HCT116 (cell line): ENCODE data around the gene CHAD. TPM values are rescaled to one million over a fixed set of nuclear protein-coding genes. Genes with fewer than 3 reads are reported as not detected.
A peak's percentile ranks its signal among the peaks of the same experiment; 100 is the strongest.

Experiments
- ATAC-seq: fragments of 200-7000 bp; cut with Tn5 transposase; 2 replicates; pipeline ENCODE4 v1.9.1; 2020; ENCODE audit warnings: mild to moderate bottlenecking, moderate library complexity
- BruUV-seq: library from RNA; stranded (reverse); fragments of 400-500 nt; replicated peaks from 2 replicates; lab custom pipeline; 2021; lab: Mats Ljungman, UMichigan
- CTCF ChIA-PET: fragments of 300-600 bp; sonication (Branson Sonifier 250); formaldehyde crosslinking; loops from one replicate; lab custom pipeline; 2021; ENCODE audit warnings: antibody characterized with exemption; lab: Charles Lee
- POLR2A ChIA-PET: fragments of 300-600, 350-600 bp; sonication (Branson Sonifier 250); formaldehyde crosslinking; loops from one replicate; lab custom pipeline; 2021; ENCODE audit warnings: antibody characterized with exemption; lab: Charles Lee
- RAD21 ChIA-PET, 2 experiments: fragments of 300-600 bp; sonication (Branson Sonifier 250); formaldehyde crosslinking; loops; one replicate each; lab custom pipeline; 2023; ENCODE audit warnings: low total read pairs in 2 of 2; ENCODE audit not compliant: uncharacterized antibody in 2 of 2, unreplicated experiment in 2 of 2, low non-redundant PET in 1 of 2; lab: Charles Lee
- DNase-seq: peaks from one replicate; pipeline ENCODE4 v3.0.0-alpha.2; 2010; ENCODE audit warnings: low read depth, low spot score
- H2AFZ ChIP-seq: fragments of 200-600 bp; shearing (Covaris generic), sonication (generic); 2 replicates; pipeline ENCODE4 v1.6.1; 2017; ENCODE audit warnings: low read depth, mixed run types, mixed read lengths, antibody characterized with exemption, low read length; ENCODE audit not compliant: poor library complexity, severe bottlenecking
- H3K27ac ChIP-seq: 2 replicates; pipeline ENCODE4 v1.5.1; 2012; ENCODE audit warnings: low read depth, low read length
- H3K27me3 ChIP-seq: fragments of 200-600 bp; sonication (generic); 2 replicates; pipeline ENCODE4 v1.6.1; 2016; ENCODE audit warnings: mixed run types, low read length, mixed read lengths; ENCODE audit not compliant: insufficient read depth
- H3K36me3 ChIP-seq, 2 experiments: fragments of 200-500 bp in 1 of 2; fragments of 200-600 bp in 1 of 2; sonication (Bioruptor generic) in 1 of 2; sonication (generic) in 1 of 2; 2 replicates each; pipeline versions ENCODE4 v1.5.1 to v1.6.1; 2014 to 2016; ENCODE audit warnings: low read length in 2 of 2, inconsistent platforms in 1 of 2, mixed read lengths in 1 of 2, mixed run types in 1 of 2; ENCODE audit not compliant: insufficient read depth in 2 of 2, control insufficient read depth in 1 of 2
- H3K4me1 ChIP-seq, 2 experiments: fragments of 200-600 bp in 1 of 2; sonication (generic) in 1 of 2; 2 replicates each; pipeline versions ENCODE4 v1.5.1 to v1.6.1; 2012 to 2017; ENCODE audit warnings: low read length in 2 of 2, inconsistent platforms in 1 of 2, mild to moderate bottlenecking in 1 of 2, mixed read lengths in 1 of 2, mixed run types in 1 of 2, moderate library complexity in 1 of 2; ENCODE audit not compliant: insufficient read depth in 2 of 2, control insufficient read depth in 1 of 2
- H3K4me2 ChIP-seq: fragments of 200-600 bp; sonication (generic); 2 replicates; pipeline ENCODE4 v1.6.1; 2017; ENCODE audit warnings: mixed run types, low read length, mixed read lengths
- H3K4me3 ChIP-seq, 2 experiments: fragments of 200-600 bp in 1 of 2; sonication (generic) in 1 of 2; replicated peaks in 1 of 2; 2 replicates each; pipeline ENCODE4 v1.5.1; 2011 to 2016; ENCODE audit warnings: low read length in 2 of 2, control low read depth in 1 of 2, low read depth in 1 of 2, mild to moderate bottlenecking in 1 of 2, mixed read lengths in 1 of 2, mixed run types in 1 of 2
- H3K79me2 ChIP-seq: fragments of 200-600 bp; sonication (generic); 2 replicates; pipeline ENCODE4 v1.6.1; 2017; ENCODE audit warnings: mild to moderate bottlenecking, mixed run types, low read length, moderate library complexity, mixed read lengths; ENCODE audit not compliant: insufficient read depth
- H3K9ac ChIP-seq: fragments of 200-600 bp; sonication (generic); 2 replicates; pipeline ENCODE4 v1.6.1; 2016; ENCODE audit warnings: low read length, mixed read lengths
- H3K9me2 ChIP-seq: fragments of 200-600 bp; sonication (generic), shearing (Covaris generic); 2 replicates; pipeline ENCODE4 v1.6.1; 2017; ENCODE audit warnings: mixed run types, mild to moderate bottlenecking, moderate library complexity; ENCODE audit not compliant: insufficient read depth
- H3K9me3 ChIP-seq, 2 experiments: fragments of 200-500 bp in 1 of 2; fragments of 200-600 bp in 1 of 2; sonication (Bioruptor generic) in 1 of 2; sonication (generic) in 1 of 2; 2 replicates each; pipeline ENCODE4 v1.6.1; 2014 to 2017; ENCODE audit warnings: low read length in 2 of 2, mixed read lengths in 2 of 2, inconsistent platforms in 1 of 2, low read depth in 1 of 2, mild to moderate bottlenecking in 1 of 2, mixed run types in 1 of 2, moderate library complexity in 1 of 2; ENCODE audit not compliant: control insufficient read depth in 1 of 2, insufficient read depth in 1 of 2
- H4K20me1 ChIP-seq: fragments of 200-600 bp; sonication (generic), shearing (Covaris generic); 2 replicates; pipeline ENCODE4 v1.6.1; 2017; ENCODE audit warnings: mixed run types, mild to moderate bottlenecking, moderate library complexity; ENCODE audit not compliant: insufficient read depth
- CBX3 ChIP-seq: IDR thresholded peaks from 2 replicates; pipeline ENCODE4 v1.6.1; 2012; ENCODE audit warnings: low read depth
- CEBPB ChIP-seq: IDR thresholded peaks from 2 replicates; pipeline ENCODE4 v1.6.1; 2012; ENCODE audit warnings: low read depth
- EGR1 ChIP-seq: IDR thresholded peaks from 2 replicates; pipeline ENCODE4 v1.6.1; 2012; ENCODE audit warnings: low read depth
- EZH2 ChIP-seq: fragments of 200-600 bp; sonication (generic); IDR thresholded peaks from 2 replicates; pipeline ENCODE4 v1.6.1; 2017; ENCODE audit warnings: antibody characterized with exemption, mixed run types
- FOSL1 ChIP-seq: IDR thresholded peaks from 2 replicates; pipeline ENCODE4 v1.6.1; 2012; ENCODE audit warnings: low read depth
- JUND ChIP-seq: IDR thresholded peaks from 2 replicates; pipeline ENCODE4 v1.6.1; 2012
- POLR2A ChIP-seq: IDR thresholded peaks from 2 replicates; pipeline ENCODE4 v1.7.0; 2011; ENCODE audit warnings: borderline replicate concordance; ENCODE audit not compliant: insufficient read depth, insufficient read length; ENCODE audit errors: extremely low read depth
- RAD21 ChIP-seq: IDR thresholded peaks from 2 replicates; pipeline ENCODE4 v1.6.1; 2012; ENCODE audit warnings: low read depth, mild to moderate bottlenecking
- SIN3A ChIP-seq: IDR thresholded peaks from 2 replicates; pipeline ENCODE4 v1.6.1; 2012; ENCODE audit warnings: low read depth
- SP1 ChIP-seq: IDR thresholded peaks from 2 replicates; pipeline ENCODE4 v1.6.1; 2012; ENCODE audit warnings: low read depth
- TCF7L2 ChIP-seq: IDR thresholded peaks from 2 replicates; pipeline ENCODE4 v1.7.0; 2011; ENCODE audit warnings: borderline replicate concordance, inconsistent platforms; ENCODE audit not compliant: insufficient read depth, insufficient read length; ENCODE audit errors: extremely low read depth
- YY1 ChIP-seq: IDR thresholded peaks from 2 replicates; pipeline ENCODE4 v1.6.1; 2011; ENCODE audit warnings: low read length, low read depth, moderate library complexity, mild to moderate bottlenecking; ENCODE audit not compliant: insufficient replicate concordance; ENCODE audit errors: extremely low read depth
- ZFX ChIP-seq: fragments of 450-650 bp; IDR thresholded peaks from 2 replicates; pipeline ENCODE4 v1.6.1; 2017
- ZNF274 ChIP-seq: fragments of 200-500 bp; sonication (Bioruptor generic); IDR thresholded peaks from 2 replicates; pipeline ENCODE4 v1.6.1; 2014; ENCODE audit warnings: mild to moderate bottlenecking, low read depth, low read length, inconsistent platforms
- intact Hi-C: fragments of 100-400 bp; cut with micrococcal nuclease; formaldehyde crosslinking; loops from 2 replicates; pipeline ENCODE4 v1.10.0; 2022
- total RNA-seq: library from RNA; stranded (reverse); gene quantifications from one replicate; pipeline ENCODE4 v1.2.1, GENCODE V29; 2021; ENCODE audit not compliant: unreplicated experiment
- TF ChIP-seq, protein P1 (sequence below), 3 experiments: fragments of 200-600 bp in 1 of 3; sonication (generic) in 1 of 3; IDR thresholded peaks in 2 of 3; conservative IDR thresholded peaks in 1 of 3; 2 replicates each; pipeline ENCODE4 v1.5.1; 2012 to 2017; ENCODE audit warnings: low read depth in 2 of 3, low read length in 2 of 3, antibody characterized with exemption in 1 of 3, borderline replicate concordance in 1 of 3, control low read depth in 1 of 3, mild to moderate bottlenecking in 1 of 3, mixed read lengths in 1 of 3, mixed run types in 1 of 3, moderate library complexity in 1 of 3; ENCODE audit not compliant: insufficient read depth in 1 of 3
- TF ChIP-seq, protein P2 (sequence below): IDR thresholded peaks from 2 replicates; pipeline ENCODE4 v1.6.1; 2011; ENCODE audit warnings: mild to moderate bottlenecking, low read length, moderate library complexity; ENCODE audit not compliant: insufficient replicate concordance; ENCODE audit errors: extremely low read depth
- TF ChIP-seq, protein P3 (sequence below): IDR thresholded peaks from 2 replicates; pipeline ENCODE4 v1.6.1; 2012; ENCODE audit warnings: low read depth
- TF ChIP-seq, protein P4 (sequence below): IDR thresholded peaks from 2 replicates; pipeline ENCODE4 v1.6.1; 2012
- TF ChIP-seq, protein P5 (sequence below): IDR thresholded peaks from 2 replicates; pipeline ENCODE4 v1.6.1; 2012

Gene CHAD
- total RNA-seq, 1 experiment from 2014 or later: not detected

DNA sequence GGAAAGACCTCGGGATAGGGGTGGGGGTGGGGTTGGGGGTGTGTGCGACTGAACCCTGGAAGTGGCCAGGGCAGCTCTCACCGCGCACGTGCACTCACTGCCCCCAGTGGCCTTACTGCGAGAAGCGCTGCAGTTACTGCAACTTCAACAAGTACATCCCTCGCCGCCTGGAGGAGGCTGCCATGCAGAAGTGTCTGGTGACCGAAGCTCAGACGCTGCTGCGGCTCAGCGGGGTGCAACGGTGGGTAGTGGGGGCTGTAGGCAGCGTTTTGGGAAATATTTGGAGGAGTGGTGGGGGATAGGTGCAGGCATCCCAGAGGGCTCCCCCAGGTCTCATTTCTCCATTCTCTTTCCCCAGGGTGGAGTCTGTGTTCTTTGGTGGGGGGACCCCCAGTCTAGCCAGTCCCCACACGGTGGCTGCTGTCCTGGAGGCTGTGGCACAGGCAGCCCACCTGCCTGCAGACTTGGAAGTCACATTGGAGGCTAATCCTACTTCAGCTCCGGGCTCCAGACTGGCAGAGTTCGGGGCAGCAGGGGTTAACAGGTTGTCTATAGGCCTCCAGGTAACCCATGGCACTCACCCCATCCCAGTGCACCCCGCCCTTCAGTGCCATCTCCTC lies 11.0 kb upstream of the CHAD start:
- Histone ChIP-seq H4K20me1 (no peaks in the 10 kb centered on the region), H3K9ac (peak overlapping the region; percentile 88), H3K9me3 (no peaks in the 10 kb centered on the region), H3K9me2 (no peaks in the 10 kb centered on the region), H2AFZ (no peak overlapping the region), H3K4me1 (peaks cover 21 to 42% of the 10 kb centered on the region in 2 experiments), H3K27ac (peak overlapping the region; percentile 77), H3K36me3 (peaks cover 20 to 28% of the 10 kb centered on the region in 2 experiments), H3K27me3 (no peaks in the 10 kb centered on the region), H3K4me3 (peak overlapping the region; percentile 78 to 91), H3K4me2 (peak overlapping the region; percentile 87), H3K79me2 (peaks cover 26% of the 10 kb centered on the region)
- BruUV-seq: no TSS peak
- ChIA-PET POLR2A (interaction anchor here (0.6 to 2.0 kb wide), 9 partner anchors 8 to 387 kb away, joined by 3 to 12 read pairs (median 3); partner anchors contain the start of genes EPN3, LRRC59 and TOB1), CTCF (interaction anchor here (0.8 to 2.4 kb wide), 18 partner anchors 14 to 387 kb away, joined by 3 to 33 read pairs (median 4); partner anchors contain the start of gene LRRC59), RAD21 (interaction anchor here (0.6 to 1.0 kb wide), 6 partner anchors 16 to 360 kb away, joined by 3 to 5 read pairs (median 4); partner anchors contain the start of gene LRRC59 (in 1 of the 2))
- ATAC-seq (peak; percentile 61), DNase-seq (peak; percentile 77)
- intact Hi-C loops: loop anchor here (1.0 to 2.0 kb wide), 4 partner anchors 52 to 279 kb away; partner anchors contain the start of gene COL1A1
- TF ChIP-seq, protein P1, sequence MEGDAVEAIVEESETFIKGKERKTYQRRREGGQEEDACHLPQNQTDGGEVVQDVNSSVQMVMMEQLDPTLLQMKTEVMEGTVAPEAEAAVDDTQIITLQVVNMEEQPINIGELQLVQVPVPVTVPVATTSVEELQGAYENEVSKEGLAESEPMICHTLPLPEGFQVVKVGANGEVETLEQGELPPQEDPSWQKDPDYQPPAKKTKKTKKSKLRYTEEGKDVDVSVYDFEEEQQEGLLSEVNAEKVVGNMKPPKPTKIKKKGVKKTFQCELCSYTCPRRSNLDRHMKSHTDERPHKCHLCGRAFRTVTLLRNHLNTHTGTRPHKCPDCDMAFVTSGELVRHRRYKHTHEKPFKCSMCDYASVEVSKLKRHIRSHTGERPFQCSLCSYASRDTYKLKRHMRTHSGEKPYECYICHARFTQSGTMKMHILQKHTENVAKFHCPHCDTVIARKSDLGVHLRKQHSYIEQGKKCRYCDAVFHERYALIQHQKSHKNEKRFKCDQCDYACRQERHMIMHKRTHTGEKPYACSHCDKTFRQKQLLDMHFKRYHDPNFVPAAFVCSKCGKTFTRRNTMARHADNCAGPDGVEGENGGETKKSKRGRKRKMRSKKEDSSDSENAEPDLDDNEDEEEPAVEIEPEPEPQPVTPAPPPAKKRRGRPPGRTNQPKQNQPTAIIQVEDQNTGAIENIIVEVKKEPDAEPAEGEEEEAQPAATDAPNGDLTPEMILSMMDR (IDR thresholded peaks at IDR 0.05 in 2 of 3, conservative IDR thresholded peaks at IDR 0.05 in 1 of 3; ENCODE audit: borderline replicate concordance in 1 of 3, insufficient read depth in 1 of 3, low read depth in 2 of 3, low read length in 2 of 3): peak; percentile 51 to 73 (median 63)
- TF ChIP-seq YY1 (peak; percentile 11), ZFX (no peak), TCF7L2 (no peak), CEBPB (no peak), SIN3A (no peak), EGR1 (no peak), JUND (no peak), CBX3 (0 out of 2 replicates have a peak, but pooled peaks have one; percentile 12), ZNF274 (no peak), FOSL1 (no peak), SP1 (no peak), RAD21 (peak; percentile 45), POLR2A (no peak), EZH2 (no peak)
- TF ChIP-seq, protein P2, sequence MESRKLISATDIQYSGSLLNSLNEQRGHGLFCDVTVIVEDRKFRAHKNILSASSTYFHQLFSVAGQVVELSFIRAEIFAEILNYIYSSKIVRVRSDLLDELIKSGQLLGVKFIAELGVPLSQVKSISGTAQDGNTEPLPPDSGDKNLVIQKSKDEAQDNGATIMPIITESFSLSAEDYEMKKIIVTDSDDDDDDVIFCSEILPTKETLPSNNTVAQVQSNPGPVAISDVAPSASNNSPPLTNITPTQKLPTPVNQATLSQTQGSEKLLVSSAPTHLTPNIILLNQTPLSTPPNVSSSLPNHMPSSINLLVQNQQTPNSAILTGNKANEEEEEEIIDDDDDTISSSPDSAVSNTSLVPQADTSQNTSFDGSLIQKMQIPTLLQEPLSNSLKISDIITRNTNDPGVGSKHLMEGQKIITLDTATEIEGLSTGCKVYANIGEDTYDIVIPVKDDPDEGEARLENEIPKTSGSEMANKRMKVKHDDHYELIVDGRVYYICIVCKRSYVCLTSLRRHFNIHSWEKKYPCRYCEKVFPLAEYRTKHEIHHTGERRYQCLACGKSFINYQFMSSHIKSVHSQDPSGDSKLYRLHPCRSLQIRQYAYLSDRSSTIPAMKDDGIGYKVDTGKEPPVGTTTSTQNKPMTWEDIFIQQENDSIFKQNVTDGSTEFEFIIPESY: no peak
- TF ChIP-seq, protein P3, sequence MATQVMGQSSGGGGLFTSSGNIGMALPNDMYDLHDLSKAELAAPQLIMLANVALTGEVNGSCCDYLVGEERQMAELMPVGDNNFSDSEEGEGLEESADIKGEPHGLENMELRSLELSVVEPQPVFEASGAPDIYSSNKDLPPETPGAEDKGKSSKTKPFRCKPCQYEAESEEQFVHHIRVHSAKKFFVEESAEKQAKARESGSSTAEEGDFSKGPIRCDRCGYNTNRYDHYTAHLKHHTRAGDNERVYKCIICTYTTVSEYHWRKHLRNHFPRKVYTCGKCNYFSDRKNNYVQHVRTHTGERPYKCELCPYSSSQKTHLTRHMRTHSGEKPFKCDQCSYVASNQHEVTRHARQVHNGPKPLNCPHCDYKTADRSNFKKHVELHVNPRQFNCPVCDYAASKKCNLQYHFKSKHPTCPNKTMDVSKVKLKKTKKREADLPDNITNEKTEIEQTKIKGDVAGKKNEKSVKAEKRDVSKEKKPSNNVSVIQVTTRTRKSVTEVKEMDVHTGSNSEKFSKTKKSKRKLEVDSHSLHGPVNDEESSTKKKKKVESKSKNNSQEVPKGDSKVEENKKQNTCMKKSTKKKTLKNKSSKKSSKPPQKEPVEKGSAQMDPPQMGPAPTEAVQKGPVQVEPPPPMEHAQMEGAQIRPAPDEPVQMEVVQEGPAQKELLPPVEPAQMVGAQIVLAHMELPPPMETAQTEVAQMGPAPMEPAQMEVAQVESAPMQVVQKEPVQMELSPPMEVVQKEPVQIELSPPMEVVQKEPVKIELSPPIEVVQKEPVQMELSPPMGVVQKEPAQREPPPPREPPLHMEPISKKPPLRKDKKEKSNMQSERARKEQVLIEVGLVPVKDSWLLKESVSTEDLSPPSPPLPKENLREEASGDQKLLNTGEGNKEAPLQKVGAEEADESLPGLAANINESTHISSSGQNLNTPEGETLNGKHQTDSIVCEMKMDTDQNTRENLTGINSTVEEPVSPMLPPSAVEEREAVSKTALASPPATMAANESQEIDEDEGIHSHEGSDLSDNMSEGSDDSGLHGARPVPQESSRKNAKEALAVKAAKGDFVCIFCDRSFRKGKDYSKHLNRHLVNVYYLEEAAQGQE: no peak
- TF ChIP-seq, protein P4, sequence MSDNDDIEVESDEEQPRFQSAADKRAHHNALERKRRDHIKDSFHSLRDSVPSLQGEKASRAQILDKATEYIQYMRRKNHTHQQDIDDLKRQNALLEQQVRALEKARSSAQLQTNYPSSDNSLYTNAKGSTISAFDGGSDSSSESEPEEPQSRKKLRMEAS: peak; percentile 91
- TF ChIP-seq, protein P5, sequence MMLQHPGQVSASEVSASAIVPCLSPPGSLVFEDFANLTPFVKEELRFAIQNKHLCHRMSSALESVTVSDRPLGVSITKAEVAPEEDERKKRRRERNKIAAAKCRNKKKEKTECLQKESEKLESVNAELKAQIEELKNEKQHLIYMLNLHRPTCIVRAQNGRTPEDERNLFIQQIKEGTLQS: no peak
